GM21367 (cell line): ENCODE measurements around the gene PPT2.

Experiments
- ATAC-seq: cut with Tn5 transposase; IDR thresholded peaks from one replicate; pipeline ENCODE4 v1.9.1; 2021; ENCODE audit not compliant: unreplicated experiment

The PPT2 gene, protein sequence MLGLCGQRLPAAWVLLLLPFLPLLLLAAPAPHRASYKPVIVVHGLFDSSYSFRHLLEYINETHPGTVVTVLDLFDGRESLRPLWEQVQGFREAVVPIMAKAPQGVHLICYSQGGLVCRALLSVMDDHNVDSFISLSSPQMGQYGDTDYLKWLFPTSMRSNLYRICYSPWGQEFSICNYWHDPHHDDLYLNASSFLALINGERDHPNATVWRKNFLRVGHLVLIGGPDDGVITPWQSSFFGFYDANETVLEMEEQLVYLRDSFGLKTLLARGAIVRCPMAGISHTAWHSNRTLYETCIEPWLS

DNA sequence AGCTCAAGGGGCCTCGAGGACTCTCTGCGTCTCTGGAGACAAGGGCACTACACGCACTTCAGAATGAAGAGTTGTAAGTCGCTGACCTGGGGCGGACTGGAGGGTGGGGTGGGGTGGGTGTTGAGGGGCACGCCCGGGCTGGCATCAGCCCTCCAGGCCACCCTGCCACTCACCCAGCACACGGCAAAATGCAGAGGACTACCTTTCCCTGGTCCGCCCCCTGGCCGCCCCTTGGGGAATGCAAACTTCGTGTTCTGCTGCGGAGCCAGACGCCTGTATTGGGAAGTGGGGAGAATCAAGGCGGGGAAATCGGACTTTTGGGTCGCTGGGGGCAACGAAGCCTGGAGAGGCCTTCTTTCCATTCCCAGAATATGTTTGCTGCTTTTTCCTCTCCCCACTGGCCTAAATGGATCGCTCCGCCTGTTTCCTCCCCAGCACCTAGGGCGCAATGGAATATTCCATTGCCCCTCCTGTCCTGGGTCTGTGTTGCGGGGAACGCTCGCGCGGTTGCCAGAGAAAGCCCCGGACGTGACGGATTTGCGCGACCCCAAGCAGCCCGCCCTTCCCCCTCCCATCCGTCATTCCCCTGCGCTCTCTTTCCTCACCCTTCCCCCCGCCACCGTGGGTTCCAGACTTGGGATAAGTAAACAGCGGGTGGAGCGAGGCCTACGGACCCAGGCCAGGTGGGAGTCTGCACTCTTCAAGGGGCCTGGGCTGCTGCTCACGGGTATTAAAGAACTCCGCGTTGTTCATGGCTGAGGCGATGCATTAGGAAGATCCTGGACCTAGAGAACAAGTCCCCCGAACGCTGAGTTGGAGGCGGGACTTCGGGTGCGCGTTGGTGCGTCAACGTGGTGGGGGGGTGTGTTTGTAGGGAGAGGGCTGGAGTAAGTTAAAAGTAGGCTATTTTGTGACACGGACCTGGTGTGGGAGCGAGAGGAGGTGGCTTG is at the start of gene PPT2:
TSS of gene PPT2 (plus strand) at position 578 of the 950 bp plus-strand sequence. CDS start 454 bp downstream, outside the sequence.
- ATAC-seq, result no peak

DNA sequence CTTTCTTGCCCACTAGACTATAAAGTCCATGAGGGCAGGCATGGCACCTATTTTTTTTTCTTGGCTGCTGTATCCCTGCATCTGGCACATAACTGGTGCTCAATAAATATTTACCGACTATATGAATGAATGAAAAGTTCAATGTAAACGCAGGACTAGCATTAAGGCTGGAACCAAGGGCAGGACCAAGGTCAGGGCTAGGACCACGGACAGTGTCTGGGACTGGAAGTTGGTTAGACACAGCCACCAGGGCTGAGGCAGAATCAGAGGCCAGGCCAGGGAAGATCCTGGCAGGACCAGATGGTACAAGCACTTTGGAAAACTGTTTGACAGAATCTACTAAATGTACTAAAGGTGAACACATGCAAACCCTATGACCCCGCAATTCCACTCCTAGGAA is 48.5 kb upstream of the PPT2 start:
- no peak for ATAC-seq

DNA sequence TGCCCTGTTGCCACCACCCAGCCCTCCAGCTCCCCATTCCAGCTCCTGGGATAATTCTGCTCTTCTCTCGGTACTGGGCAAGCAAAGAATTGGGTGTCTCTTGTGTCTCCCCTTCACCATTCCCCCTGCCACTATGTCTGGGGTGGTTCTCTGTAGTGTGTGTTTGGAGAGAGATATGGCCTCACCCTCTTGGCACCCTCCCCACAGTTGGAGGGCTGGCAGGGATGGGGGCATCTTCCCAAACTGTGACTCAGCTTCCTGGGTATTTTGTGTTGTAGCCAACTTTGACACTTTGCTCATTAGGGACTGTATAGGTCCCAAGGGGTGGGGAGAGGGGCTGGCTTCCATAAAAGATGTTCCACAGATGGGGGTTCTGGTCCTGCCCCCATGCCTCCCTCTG is 46.5 kb upstream of the PPT2 start:
- no peak for ATAC-seq

DNA sequence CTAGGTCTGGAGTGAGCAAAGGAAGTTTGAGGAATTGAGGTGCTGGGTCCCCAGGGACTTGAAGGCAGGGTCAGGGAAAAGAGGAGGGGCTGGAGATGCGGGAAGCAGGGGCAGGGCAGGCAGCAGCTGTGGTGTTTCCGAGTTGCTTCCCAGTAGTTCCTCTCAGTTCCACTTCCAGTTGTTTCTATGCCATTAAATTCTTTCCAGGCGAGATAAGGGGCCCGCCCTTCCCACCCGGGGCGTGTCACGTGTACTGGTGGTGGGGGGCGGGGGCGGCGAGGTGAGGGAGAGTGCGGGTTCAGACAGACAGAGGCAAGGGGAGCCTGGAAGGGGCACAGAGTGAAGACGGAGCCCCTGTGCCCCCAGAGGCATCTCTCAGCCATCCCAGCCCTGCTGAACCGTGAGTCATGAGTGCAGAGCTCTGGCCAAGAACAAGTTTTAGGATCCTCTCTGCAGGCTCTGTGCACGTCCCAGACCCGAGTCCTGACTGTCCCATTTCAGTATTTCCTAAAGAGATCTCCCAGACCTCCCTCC is 45.8 kb upstream of the PPT2 start:
- ATAC-seq, result no peak

DNA sequence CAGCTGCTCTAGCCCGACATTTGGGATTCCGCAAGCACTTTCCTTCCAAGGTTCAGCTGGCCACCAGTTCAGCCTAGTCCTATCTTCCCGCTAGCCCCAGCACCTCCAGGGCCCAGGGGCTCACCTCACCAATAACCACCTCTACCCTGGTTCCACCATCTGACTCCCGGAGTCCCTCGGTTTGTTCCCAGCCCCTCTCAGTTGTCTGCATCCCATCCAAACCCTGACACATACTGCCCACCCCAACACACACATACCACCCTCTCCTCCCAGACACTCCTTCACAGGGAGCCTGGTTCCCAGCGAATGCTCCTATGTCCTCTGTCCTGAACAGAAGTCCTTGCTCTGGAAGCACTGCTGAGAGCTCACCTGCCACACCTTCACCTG is 45.2 kb upstream of the PPT2 start:
- ATAC-seq, result no peak

DNA sequence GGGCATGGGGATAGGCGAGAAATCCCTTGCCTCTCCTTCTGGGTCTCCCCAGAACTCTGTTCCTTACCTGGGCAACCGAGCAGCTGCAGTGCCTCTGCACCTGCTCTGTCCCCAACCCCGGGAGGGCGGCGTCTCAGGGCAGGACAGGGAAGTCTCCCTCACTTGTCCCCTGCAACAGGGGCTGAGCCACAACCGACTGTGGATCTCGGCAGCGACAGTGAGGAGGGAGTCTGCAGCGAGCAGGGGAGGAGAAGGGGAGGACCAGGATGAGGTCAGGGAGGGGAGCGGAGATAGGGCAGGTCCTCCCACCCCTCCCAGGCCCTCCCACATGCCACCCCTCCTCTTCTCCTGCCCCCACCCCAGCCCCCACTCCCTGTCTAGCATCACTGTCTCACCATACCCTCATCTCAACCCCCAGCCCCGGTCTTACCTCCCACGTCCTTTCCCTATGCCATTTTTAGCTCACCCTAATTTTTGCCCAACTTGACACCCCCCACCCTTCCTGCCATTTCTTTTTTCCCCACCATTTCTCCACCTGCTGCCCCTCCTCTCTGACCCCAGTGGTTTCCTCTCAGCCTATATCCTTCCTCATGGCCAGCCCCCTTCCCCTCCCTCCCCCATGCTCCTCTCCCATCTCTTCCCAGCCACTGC is 44.7 kb upstream of the PPT2 start, which contains the start of gene TNXB:
TSS of gene TNXB (minus strand) at position 225 of the 651 bp plus-strand sequence. CDS start 11,140 bp downstream, outside the sequence.
- no peak for ATAC-seq

DNA sequence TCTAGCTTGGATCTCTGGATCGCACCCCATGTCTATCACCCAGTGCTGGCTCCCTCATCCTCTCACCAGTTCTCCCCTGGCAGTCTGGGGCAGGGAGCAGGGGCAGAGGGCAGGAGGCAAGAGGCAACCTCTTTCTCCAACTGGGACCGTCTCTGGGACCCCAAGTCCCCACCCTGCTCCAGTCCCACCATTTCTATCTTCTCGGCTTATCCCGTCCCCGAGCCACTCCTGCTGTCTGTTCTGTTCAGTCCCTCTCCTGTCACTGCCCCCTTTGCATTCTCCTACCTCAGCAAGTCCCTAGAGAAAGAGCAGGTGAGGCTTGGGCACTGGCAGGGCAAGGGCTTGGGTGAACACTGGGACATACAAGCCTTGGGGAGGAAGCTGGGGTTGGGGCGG is 44.2 kb upstream of the PPT2 start:
- no peak for ATAC-seq

DNA sequence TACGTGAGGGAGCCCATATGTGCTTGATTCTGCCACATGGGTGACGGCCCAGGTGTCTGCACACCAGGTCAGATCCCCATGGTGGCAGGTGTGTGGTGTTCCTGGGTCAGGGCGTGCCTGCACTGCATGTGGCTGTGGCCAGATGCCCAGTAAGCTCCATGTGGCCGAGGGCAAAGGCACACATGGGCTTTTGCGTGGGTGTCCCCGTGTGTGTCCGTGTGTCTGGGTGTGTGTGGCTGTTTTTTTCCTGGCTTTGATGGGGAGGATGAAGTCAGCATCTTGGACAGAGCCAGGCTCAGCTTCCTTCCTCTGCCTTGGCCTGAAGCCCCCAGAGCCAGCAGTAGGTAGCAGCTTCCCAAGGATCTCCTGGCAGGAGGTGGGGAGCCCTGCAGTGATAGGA is 43.3 kb upstream of the PPT2 start:
- ATAC-seq, result no peak

DNA sequence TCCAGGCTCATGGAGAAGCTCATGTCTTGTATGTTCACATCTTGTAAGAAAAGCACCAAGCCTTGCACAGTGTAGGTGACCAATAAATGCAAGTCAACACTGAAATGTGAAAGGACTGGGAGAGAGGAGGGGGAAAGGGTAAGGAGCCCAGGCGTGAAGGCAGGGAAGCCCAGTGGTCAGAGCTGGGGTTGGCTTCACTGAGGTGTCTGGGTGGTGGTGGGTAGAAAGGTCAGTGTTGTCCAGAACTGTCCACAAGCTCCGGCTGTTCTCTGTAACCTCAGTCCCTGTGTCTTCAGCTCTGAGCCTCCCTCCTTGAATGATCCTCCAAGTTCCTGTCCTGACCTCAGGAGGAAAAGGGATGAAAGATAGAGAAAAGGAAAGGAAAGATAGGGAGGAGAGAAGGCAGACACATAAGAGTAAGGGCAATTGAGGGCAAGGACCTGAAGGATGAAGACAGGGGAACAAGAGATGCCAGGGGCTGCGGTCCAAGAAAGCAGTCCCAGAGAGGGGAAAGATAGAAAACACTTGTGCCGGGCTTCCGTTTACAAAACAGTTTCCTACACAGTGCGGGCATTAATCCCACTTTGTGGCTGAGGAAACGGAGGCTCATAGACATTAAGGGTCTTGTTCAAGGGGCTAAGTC is 42.4 kb upstream of the PPT2 start:
- no peak for ATAC-seq

DNA sequence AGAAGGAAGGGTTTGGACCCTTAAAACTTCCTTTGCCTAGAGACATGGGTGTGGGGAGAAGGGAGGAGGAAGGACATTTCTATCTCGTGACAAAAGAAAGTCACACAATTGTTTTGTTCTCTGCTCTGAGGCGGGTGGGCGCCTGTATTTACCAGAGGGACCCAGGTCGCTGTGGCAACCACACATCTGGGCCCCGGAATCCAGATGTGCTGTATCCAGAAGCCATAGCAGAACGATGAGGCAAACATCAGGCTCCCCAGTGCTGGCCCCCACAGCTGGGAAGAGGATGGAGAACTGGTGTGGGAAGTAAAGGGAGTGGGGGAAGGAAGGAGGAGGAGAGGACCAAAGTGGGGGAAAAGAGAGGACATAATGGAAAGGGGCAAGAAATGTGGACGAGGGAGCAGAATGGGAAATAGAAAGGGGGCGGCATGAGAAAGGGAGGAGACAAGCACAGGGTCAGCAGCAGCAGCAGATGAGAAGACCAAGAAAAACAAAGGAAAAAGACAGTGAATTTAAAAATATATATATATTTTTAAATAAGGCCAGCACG is 41.4 kb upstream of the PPT2 start:
- no peak for ATAC-seq

DNA sequence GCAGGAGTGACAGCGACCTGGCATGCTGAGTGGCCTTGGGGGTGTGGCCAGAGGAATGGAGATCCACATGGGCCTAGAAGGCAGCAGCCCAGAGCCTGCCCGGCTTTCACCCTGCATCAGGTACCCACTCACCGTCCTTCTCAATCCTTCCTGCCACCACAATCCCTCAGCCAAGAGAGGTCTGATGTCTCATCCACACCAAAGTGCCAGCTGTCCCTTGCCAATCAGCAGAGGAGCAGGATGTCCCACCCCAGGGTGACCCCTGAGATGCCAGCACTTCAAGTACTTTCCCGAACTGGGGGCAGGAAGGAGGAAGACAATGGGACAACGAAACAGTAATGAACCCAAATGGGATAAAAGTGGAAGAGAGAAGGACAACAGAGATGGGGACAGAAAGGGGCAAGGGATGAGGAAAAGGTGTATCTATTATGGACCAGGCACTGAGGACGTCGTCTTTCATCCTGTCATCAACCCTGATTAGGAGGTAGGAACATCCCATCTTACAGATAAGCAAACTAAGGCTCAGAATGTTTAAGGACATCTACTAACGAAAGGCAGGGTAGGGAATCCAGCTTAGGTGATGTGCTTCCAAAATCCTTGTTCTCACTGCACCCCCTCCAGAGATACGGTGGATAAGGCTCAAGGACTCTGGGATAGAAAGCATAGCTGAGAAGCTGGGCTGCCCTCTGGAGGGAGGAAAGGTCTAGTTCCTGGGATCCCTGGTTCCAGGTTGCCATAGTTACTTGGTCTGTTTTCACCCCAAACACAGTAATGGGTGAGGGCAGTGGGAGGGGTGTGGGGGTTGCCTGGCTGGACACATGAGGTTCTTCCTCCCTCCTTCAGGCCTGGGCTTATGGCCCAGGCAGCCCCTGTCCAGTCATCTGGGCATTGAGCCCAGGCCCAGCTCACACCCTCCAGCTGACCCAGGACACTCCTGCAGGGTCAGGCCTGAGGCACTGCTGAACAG is 40.3 kb upstream of the PPT2 start:
- no peak for ATAC-seq

DNA sequence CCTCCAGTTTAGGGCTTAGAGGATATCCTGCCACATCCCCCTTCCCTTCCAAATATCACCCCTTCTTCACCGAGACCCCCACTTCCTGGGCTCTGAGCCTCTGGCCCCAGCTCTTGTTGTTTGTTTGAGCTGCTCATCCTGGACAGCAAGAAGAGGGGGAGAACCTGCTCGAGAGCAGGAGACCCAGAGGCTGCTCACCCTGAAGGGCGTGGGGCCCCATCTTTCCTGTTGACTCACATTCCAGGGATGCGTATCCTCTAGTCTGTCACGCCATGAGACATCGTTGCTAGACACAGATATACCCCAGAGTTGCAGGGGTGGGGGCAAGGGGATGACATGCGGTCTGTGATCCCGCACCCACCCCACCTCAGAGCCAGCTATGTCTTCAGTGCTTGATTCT is 39.1 kb upstream of the PPT2 start:
- no peak for ATAC-seq

DNA sequence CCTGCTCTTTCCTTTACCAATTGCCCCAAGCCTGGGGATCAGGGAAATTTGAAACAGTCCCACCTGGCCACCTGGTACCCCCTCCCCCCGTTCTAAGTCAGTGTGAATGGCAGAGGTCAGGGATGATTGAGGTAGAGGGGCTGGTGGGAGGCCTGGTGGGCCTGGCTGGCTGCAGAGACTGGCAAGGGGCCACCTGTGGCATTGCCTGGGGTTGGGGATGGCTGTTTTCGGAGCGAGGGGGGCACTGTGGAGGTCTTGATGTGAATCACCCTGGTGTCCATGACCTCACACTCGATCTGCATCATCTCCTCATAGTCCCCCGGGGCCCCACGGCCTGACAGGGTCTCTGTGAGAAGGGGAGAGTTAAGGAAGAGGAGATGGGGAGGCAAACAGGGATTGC is 38.3 kb upstream of the PPT2 start:
- ATAC-seq, result no peak

DNA sequence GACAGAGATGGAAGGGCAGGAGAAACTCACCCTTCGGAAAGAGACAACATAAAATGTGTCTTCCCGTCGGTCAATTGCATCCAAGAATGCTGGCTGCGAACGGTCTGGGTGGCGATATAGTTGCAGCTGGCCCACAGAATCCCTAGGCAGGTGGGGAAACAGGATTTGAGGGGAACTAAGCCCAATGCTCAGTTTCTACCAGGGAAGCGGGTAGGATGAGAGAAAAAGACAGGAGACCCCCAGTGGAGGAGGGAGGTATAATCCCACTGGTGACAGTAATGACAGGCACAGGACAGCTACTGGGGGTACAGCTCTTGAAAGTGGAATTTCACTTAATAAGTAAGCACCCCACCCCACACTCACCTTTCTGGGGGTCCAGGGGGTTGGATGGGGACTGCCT is 37.3 kb upstream of the PPT2 start:
- ATAC-seq, result no peak

DNA sequence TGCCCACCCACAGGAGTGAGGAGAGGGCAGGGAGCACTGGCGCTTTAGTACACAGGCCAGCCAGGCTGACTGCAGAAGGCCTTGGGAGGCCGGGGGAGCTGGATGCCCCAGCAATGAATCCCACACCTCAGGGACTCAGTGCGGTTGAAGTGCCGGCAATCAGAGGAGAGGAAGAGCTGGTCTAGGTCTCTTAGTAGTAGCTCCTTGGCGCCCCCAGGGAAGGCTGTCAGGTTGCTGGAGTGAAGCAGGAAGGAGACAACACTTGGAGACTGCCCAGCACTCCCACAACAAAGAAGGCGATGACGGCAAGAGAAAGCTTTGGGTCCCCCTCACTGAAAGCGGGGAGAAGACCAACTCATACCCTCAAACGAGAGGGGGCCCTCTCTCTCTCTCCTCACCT is 36.5 kb upstream of the PPT2 start:
- ATAC-seq, result no peak

DNA sequence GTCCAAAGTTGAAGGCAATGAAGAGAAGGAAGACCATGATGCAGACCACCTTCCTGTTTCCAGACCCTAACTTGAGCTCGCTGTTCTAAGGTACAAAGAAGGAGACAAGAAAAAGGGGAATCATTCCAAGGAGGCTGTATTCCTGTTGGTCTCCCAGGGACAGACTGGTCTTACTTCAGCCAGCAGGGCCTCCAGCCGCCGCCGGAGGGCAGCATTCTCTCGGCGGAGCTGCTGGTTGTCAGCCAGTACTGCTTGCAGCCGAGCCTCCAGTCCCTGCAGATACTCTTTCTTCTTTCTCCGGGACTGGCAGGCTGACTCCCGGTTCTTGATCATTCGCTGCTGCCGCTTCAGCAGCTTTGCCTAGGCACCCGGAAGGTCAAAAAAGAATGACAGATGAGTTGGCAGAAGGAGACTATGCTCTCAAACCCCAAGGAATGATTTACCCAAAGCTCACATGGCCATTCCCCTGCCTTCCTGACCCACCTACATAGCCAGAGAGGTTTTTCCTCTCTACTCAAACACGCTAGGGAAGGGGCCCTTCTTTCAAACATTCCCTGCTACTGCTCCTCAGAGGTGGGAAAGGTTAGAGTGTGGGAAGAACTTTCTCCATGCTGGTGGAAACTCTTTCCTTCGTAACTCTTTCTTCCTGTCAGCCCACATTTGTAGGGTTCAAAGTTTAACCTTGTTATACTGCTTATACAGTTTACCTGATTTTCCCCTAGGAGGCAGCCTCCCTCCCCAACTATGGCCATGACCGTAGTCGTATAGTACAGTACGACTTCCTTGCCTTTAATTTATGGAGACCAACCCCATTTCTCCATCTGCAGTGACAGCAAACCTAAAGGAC is 34.9 kb upstream of the PPT2 start:
- no peak for ATAC-seq

DNA sequence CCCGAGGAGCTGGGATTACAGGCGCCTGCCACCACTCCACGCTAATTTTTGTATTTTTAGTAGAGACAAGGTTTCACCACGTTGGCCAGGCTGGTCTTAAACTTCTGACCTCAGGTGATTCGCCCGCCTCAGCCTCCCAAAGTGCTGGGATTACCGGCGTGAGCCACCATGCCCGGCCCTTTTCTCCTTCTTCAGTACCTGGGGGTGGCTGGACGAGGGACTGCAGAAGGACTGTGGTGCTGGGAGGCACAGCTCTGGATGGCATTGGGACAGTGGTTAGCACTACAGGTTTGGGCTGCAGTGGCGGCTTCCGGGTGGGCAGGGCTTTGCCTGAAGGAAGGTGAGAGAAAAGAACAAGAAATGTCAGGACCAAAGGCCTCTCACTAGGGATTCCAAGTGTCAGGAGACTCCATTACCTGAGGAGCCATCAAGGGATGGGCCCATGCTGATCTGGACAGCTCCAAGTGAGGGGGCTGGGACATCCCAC is 33.3 kb upstream of the PPT2 start:
- no peak for ATAC-seq

DNA sequence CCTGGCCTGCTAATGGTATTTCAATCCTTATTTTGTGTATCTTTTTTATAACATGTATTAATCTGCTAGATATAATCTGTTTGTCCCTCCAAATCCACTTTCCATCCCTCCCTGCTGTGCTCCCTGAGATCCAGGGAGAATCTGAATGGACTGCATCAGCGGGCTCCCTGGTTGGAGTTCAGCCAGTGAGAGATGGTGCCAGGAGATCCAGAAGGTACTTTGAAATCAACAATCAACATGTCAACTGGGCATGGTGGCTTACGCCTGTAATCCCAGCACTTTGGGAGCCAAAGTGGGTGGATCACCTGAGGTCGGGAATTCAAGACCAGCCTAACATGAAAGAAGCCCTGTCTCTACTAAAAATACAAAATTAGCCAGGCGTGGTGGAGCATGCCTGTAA is 30.3 kb upstream of the PPT2 start:
- ATAC-seq, result no peak
